BE2C (cell line): ENCODE results near the gene EDARADD.
"Not testable (repeated sequence)": the region's sequence is repeated elsewhere in the genome, so short reads cannot be mapped to it uniquely, and the experiment has no call there.

Source experiments
- DNase-seq: peaks from one replicate; pipeline ENCODE4 v3.0.0-alpha.2; 2020
- H3K27me3 ChIP-seq: fragments of 250-450 bp; sonication (Bioruptor Pico); 2 replicates; pipeline ENCODE4 v1.5.1; 2020; ENCODE audit warnings: mild to moderate bottlenecking
- H3K36me3 ChIP-seq: fragments of 250-450 bp; sonication (Bioruptor Pico); 2 replicates; pipeline ENCODE4 v1.5.1; 2020; ENCODE audit warnings: mild to moderate bottlenecking
- H3K4me1 ChIP-seq: fragments of 250-450 bp; sonication (Bioruptor Pico); 2 replicates; pipeline ENCODE4 v1.5.1; 2020
- H3K4me3 ChIP-seq: 2 replicates; pipeline ENCODE4 v1.5.1; 2011; ENCODE audit warnings: low read depth, low read length
- H3K9me3 ChIP-seq: fragments of 250-450 bp; sonication (Bioruptor Pico); 2 replicates; pipeline ENCODE4 v1.5.1; 2020
- TF ChIP-seq, protein P1 (sequence below): IDR thresholded peaks from 2 replicates; pipeline ENCODE4 v1.5.1; 2012; ENCODE audit warnings: mild to moderate bottlenecking, low read depth, low read length

The EDARADD gene

DNA sequence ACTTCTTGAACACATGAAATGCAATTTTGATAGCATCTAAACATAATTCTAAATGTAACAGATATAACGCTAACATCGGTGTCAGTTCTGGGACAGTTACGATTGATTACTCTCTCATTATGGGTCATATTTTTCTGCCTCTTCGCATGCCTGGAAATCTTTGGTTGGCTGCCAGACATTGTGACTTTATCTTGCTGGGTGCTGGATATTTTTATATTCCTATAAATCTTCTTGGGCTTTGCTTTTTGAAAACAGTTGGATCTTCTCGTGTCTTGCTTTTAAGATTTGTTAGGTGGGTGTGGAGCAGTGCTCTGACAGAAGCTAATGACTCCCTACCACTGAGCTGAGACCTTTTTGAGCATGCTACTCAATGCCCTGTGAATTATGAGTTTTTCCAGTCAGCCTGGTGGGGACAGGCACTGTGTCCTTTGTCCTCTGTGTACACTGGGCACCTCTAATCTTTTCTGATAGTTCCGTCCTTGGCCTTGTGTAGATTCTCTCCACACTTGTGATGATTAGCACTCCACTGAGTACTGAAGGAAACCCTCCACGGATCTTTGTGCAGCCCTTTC is 28.0 kb upstream of the EDARADD start:
- no peak for DNase-seq
- H3K4me1 ChIP-seq = no peaks in the 10 kb centered on the region
- TF ChIP-seq, protein P1, sequence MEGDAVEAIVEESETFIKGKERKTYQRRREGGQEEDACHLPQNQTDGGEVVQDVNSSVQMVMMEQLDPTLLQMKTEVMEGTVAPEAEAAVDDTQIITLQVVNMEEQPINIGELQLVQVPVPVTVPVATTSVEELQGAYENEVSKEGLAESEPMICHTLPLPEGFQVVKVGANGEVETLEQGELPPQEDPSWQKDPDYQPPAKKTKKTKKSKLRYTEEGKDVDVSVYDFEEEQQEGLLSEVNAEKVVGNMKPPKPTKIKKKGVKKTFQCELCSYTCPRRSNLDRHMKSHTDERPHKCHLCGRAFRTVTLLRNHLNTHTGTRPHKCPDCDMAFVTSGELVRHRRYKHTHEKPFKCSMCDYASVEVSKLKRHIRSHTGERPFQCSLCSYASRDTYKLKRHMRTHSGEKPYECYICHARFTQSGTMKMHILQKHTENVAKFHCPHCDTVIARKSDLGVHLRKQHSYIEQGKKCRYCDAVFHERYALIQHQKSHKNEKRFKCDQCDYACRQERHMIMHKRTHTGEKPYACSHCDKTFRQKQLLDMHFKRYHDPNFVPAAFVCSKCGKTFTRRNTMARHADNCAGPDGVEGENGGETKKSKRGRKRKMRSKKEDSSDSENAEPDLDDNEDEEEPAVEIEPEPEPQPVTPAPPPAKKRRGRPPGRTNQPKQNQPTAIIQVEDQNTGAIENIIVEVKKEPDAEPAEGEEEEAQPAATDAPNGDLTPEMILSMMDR = no peak

DNA sequence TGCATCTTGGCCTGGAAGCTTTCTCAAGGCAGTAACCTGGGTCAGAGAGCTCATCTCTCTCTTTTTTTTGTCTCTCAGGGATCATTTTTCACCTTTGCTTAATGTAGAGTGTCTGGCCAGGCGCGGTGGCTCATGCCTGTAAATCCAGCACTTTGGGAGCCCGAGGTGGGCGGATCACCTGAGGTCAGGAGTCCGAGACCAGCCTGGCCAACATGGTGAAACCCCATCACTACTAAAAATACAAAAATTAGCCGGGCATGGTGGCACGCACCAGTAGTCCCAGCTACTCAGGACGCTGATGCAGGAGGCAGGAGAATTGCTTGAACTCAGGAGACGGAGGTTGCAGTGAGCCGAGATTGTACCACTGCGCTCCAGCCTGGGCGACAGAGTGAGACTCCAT is 27.4 kb upstream of the EDARADD start:
- H3K9me3 ChIP-seq, H3K4me1 ChIP-seq, H3K27me3 ChIP-seq, H3K36me3 ChIP-seq, DNase-seq, H3K4me3 ChIP-seq: not testable (repeated sequence)

More for the DNA sequence above, 28.0 kb upstream of the EDARADD start:
- H3K9me3 ChIP-seq = 0 out of 2 replicates have a peak, but pooled peaks cover 2% of the 10 kb centered on the region
- H3K36me3 ChIP-seq = no peaks in the 10 kb centered on the region
- H3K4me3 ChIP-seq = no peak overlapping the region
- H3K27me3 ChIP-seq = no peaks in the 10 kb centered on the region; the same call in 1 of the 2 replicates

DNA sequence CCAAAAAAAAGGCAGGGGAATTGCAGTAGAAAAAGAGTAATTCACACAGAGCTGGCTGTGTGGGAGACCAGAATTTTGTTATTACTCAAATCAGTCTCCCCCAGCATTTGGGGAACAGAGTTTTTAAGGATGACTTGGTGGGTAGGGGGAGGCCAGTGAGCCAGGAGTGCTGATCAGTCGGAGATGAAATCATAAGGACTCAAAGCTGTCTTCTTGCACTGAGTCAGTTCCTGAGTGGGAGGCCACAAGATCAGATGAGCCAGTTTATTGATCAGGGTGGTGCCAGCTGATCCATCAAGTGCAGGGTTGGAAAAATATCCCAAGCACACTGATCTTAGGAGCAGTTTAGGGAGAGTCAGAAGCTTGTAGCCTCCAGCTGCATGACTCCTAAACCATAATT is 23.7 kb upstream of the EDARADD start:
- Histone ChIP-seq H3K4me1 (no peaks in the 10 kb centered on the region), H3K9me3 (0 out of 2 replicates have a peak, but pooled peaks cover 2% of the 10 kb centered on the region), H3K27me3 (no peaks in the 10 kb centered on the region; the same call in 1 of the 2 replicates), H3K36me3 (no peaks in the 10 kb centered on the region), H3K4me3 (no peak overlapping the region)
- no peak for DNase-seq
- TF ChIP-seq, protein P1 = no peak

DNA sequence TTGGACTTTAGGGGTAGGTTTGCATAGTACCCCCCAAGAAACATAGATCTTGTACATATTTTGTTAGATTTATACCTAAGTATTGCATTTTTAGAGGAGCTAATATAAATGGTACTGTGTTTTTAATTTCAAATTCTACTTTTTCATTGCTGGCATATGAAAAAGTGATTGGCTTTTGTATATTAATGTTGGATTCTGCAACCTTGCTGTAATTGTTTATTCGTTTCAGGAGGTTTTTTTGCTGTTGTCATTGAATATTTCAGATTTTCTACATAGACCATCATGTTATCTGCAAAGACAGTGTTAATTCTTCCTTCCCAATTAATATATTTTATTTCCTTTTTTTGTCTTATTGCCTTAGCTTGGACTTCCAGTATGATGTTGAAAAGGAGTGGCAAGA is 23.0 kb upstream of the EDARADD start:
- Histone ChIP-seq H3K4me3 (no peak overlapping the region), H3K36me3 (no peaks in the 10 kb centered on the region), H3K4me1 (no peaks in the 10 kb centered on the region), H3K27me3 (no peaks in the 10 kb centered on the region; the same call in 1 of the 2 replicates), H3K9me3 (0 out of 2 replicates have a peak, but pooled peaks cover 2% of the 10 kb centered on the region)
- TF ChIP-seq, protein P1 = no peak
- DNase-seq = no peak

DNA sequence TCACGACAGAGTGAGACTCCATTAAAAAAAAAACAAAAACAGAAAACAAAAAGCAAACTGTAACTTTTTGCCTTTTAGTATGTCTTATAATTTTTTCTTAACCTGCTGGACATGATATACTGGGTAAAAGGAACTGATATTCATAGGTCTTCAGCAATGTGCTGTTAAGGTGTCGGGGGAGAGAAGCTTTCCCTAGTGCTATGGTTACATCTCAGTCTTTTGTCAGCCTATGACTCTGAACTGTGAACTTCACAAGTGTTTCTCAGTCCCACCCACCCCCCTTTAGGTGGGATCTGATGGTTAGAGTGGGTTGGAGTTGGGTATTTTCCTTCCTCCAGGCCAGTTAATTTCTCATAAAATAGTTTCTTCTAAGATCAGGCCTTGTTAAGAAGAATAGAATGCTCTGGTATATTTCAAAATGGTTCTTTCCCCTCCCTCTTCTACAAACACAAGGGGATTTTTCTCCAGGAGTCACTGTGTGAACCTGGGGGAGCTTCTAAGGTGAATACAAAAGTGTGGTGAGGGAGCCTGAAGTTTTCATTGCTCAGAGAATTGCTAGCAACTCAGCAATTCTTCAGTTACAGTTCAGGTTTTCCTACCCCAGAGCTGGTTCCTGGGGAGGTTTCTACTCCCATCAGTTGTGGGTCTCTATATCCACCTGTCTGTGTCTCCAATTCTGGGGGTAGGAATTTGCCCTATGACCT is 16.1 kb upstream of the EDARADD start:
- Histone ChIP-seq H3K4me1 (no peaks in the 10 kb centered on the region), H3K36me3 (no peaks in the 10 kb centered on the region), H3K4me3 (no peak overlapping the region), H3K27me3 (no peaks in the 10 kb centered on the region), H3K9me3 (no peaks in the 10 kb centered on the region)
- TF ChIP-seq, protein P1 = no peak
- no peak for DNase-seq

DNA sequence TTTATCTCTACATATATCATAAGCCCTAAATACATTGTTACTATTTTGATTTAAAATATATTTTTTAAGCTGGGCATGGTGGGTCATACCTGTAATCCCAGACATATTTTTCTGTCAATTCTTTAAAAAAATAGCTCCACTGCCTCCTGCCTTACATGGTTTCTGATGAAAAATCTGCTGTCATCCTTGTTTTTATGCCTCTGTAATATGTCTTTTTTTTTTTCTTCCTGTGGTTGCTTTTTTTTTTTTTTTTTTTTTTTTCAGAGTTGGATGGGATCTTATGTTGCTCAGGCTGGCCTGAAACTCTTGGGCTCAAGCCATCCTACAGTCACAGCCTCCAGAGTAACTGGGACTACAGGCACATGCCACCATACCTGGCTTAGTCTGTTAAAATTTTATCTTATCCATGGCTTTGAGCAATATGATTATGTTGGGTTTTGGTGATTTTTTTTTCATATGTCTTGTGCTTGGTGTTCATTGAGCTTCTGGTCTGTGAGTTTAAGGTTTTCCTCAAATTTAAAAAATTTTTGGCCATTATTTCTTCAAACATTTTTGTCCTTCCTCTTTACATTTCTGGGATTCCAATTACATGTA is 12.4 kb upstream of the EDARADD start:
- Histone ChIP-seq H3K9me3 (no peaks in the 10 kb centered on the region), H3K36me3 (no peaks in the 10 kb centered on the region), H3K27me3 (no peaks in the 10 kb centered on the region), H3K4me1 (no peaks in the 10 kb centered on the region), H3K4me3 (no peak overlapping the region)
- TF ChIP-seq, protein P1 = no peak
- DNase-seq = no peak
